ENCODE measurements around the gene RND1.
"Not testable (repeated sequence)": the region's sequence is repeated elsewhere in the genome, so short reads cannot be mapped to it uniquely, and the experiment has no call there.

The RND1 gene

GRCh38 chr12:48851883-48852733 is 13.6 kb downstream of the RND1 start, which contains the start of gene DDX23:
Gene DDX23 (minus strand): TSS chr12:48852163. CDS start chr12:48845782, 6,381 bp downstream.
- in situ Hi-C loops (cut with HindIII; ENCODE audit: low pct_ligation_motif_present, low sequenced_read_pairs), result no loop called here
- peak; percentile 97 for DNase-seq
- peak within 1 kb of the TSS; percentile 97 for H3K4me3 ChIP-seq (ENCODE audit: low read depth, low read length)
- H3K36me3 ChIP-seq (replicated peaks), result no peaks in the 10 kb centered on the region
- H3K27ac ChIP-seq, result peak within 1 kb of the TSS; percentile 76
- TF ChIP-seq CTCF (IDR thresholded peaks at IDR 0.05; ENCODE audit: low read depth, low read length, missing control alignments), result no peak
- no peaks in the 10 kb centered on the region for H3K27me3 ChIP-seq (replicated peaks)

- DNase-seq; H3K27me3 ChIP-seq (replicated peaks); H3K4me3 ChIP-seq (ENCODE audit: low read depth, low read length); in situ Hi-C loops (cut with HindIII; ENCODE audit: low pct_ligation_motif_present, low sequenced_read_pairs); H3K27ac ChIP-seq: not testable (repeated sequence)
- H3K36me3 ChIP-seq (replicated peaks), result peaks cover 55% of the 10 kb centered on the region
Measured at GRCh38 chr12:48842021-48842420, 23.6 kb downstream of the RND1 start.

- in situ Hi-C loops (cut with HindIII; ENCODE audit: low pct_ligation_motif_present, low sequenced_read_pairs), result no loop called here
- TF ChIP-seq CTCF (IDR thresholded peaks at IDR 0.05; ENCODE audit: low read depth, low read length, missing control alignments), result no peak
- no peak overlapping the region for H3K27ac ChIP-seq
- H3K27me3 ChIP-seq (replicated peaks), result no peaks in the 10 kb centered on the region
- no peak overlapping the region for H3K4me3 ChIP-seq (ENCODE audit: low read depth, low read length)
- peaks cover 69% of the 10 kb centered on the region for H3K36me3 ChIP-seq (replicated peaks)
- DNase-seq, result no peak
Measured at GRCh38 chr12:48838048-48838447, 27.6 kb downstream of the RND1 start.

- Histone ChIP-seq H3K27me3 (replicated peaks) (no peaks in the 10 kb centered on the region), H3K27ac (no peak overlapping the region), H3K36me3 (replicated peaks) (peaks cover 81% of the 10 kb centered on the region), H3K4me3 (ENCODE audit: low read depth, low read length) (no peak overlapping the region)
- TF ChIP-seq CTCF (IDR thresholded peaks at IDR 0.05; ENCODE audit: low read depth, low read length, missing control alignments), result no peak
- in situ Hi-C loops (cut with HindIII; ENCODE audit: low pct_ligation_motif_present, low sequenced_read_pairs), result no loop called here
- DNase-seq, result no peak
Measured at GRCh38 chr12:48832321-48833060, 33.2 kb downstream of the RND1 start.

- Histone ChIP-seq H3K36me3 (replicated peaks) (peaks cover 81% of the 10 kb centered on the region), H3K4me3 (ENCODE audit: low read depth, low read length) (no peak overlapping the region), H3K27ac (no peak overlapping the region), H3K27me3 (replicated peaks) (no peaks in the 10 kb centered on the region)
- in situ Hi-C loops (cut with HindIII; ENCODE audit: low pct_ligation_motif_present, low sequenced_read_pairs), result no loop called here
- no peak for TF ChIP-seq CTCF (IDR thresholded peaks at IDR 0.05; ENCODE audit: low read depth, low read length, missing control alignments)
- DNase-seq, result no peak
Measured at GRCh38 chr12:48831257-48831656, 34.4 kb downstream of the RND1 start.

- DNase-seq, result no peak
- Histone ChIP-seq H3K27me3 (replicated peaks) (no peaks in the 10 kb centered on the region), H3K4me3 (ENCODE audit: low read depth, low read length) (no peak overlapping the region), H3K27ac (no peak overlapping the region), H3K36me3 (replicated peaks) (peaks cover 78% of the 10 kb centered on the region)
- in situ Hi-C loops (cut with HindIII; ENCODE audit: low pct_ligation_motif_present, low sequenced_read_pairs), result no loop called here
- no peak for TF ChIP-seq CTCF (IDR thresholded peaks at IDR 0.05; ENCODE audit: low read depth, low read length, missing control alignments)
Measured at GRCh38 chr12:48828841-48829575, 36.7 kb downstream of the RND1 start.

All from brain microvascular endothelial cell (primary cell).